Measurements from ENCODE around the gene BARX2.

Gene BARX2

GRCh38 chr11:129442171-129442570 lies 66.5 kb downstream of the BARX2 start:
- TF ChIP-seq CTCF (IDR thresholded peaks at IDR 0.05; ENCODE audit: low read depth, low read length, missing control alignments): no peak
- no peak overlapping the region for H3K4me3 ChIP-seq (ENCODE audit: low read depth, low read length)
- in situ Hi-C loops (cut with HindIII; ENCODE audit: low sequenced_read_pairs): no loop called here
- DNase-seq (ENCODE audit: low read depth): no peak

GRCh38 chr11:129443276-129443675 lies 67.6 kb downstream of the BARX2 start:
- in situ Hi-C loops (cut with HindIII; ENCODE audit: low sequenced_read_pairs): no loop called here
- no peak overlapping the region for H3K4me3 ChIP-seq (ENCODE audit: low read depth, low read length)
- no peak for DNase-seq (ENCODE audit: low read depth)
- TF ChIP-seq CTCF (IDR thresholded peaks at IDR 0.05; ENCODE audit: low read depth, low read length, missing control alignments): no peak

- in situ Hi-C loops (cut with HindIII; ENCODE audit: low sequenced_read_pairs): no loop called here
- TF ChIP-seq CTCF (IDR thresholded peaks at IDR 0.05; ENCODE audit: low read depth, low read length, missing control alignments): no peak
- DNase-seq (ENCODE audit: low read depth): no peak
- no peak overlapping the region for H3K4me3 ChIP-seq (ENCODE audit: low read depth, low read length)
Observed at GRCh38 chr11:129444274-129444673, 68.6 kb downstream of the BARX2 start.

- no peak overlapping the region for H3K4me3 ChIP-seq (ENCODE audit: low read depth, low read length)
- TF ChIP-seq CTCF (IDR thresholded peaks at IDR 0.05; ENCODE audit: low read depth, low read length, missing control alignments): no peak
- in situ Hi-C loops (cut with HindIII; ENCODE audit: low sequenced_read_pairs): no loop called here
- DNase-seq (ENCODE audit: low read depth): no peak
Observed at GRCh38 chr11:129445226-129445625, 69.6 kb downstream of the BARX2 start.

- DNase-seq (ENCODE audit: low read depth): no peak
- in situ Hi-C loops (cut with HindIII; ENCODE audit: low sequenced_read_pairs): no loop called here
- H3K4me3 ChIP-seq (ENCODE audit: low read depth, low read length): no peak overlapping the region
- no peak for TF ChIP-seq CTCF (IDR thresholded peaks at IDR 0.05; ENCODE audit: low read depth, low read length, missing control alignments)
Observed at GRCh38 chr11:129446572-129446971, 70.9 kb downstream of the BARX2 start.

- no peak overlapping the region for H3K4me3 ChIP-seq (ENCODE audit: low read depth, low read length)
- DNase-seq (ENCODE audit: low read depth): no peak
- in situ Hi-C loops (cut with HindIII; ENCODE audit: low sequenced_read_pairs): no loop called here
- TF ChIP-seq CTCF (IDR thresholded peaks at IDR 0.05; ENCODE audit: low read depth, low read length, missing control alignments): no peak
Observed at GRCh38 chr11:129447654-129448239, 72.1 kb downstream of the BARX2 start.
